ENCODE results near the gene GABRP. TPM values are rescaled to one million over a fixed set of nuclear protein-coding genes. Genes with fewer than 3 reads are reported as not detected.

Gene GABRP
- total and polyA plus RNA-seq, 5 donors = 0.11 TPM; not detected in 4

GRCh38 chr5:170769898-170770416 lies 13.6 kb upstream of the GABRP start:
- Histone ChIP-seq H3K4me1 (ENCODE audit: control insufficient read depth, insufficient read depth, low read length) (no peaks in the 10 kb centered on the region), H3K9me3 (ENCODE audit: control insufficient read depth, low read length) (no peaks in the 10 kb centered on the region), H3K4me3 (ENCODE audit: low read length) (no peak overlapping the region), H3K27ac (ENCODE audit: low read length) (no peak overlapping the region), H3K27me3 (ENCODE audit: control insufficient read depth, insufficient read depth) (no peaks in the 10 kb centered on the region)
- WGBS = 89% methylated on average over 5 of the region's 5 CpGs
- no peak for ATAC-seq
- intact Hi-C loops (cut with DNase I) = no loop called here
- no peak for DNase-seq

GRCh38 chr5:170771496-170771895 lies 12.0 kb upstream of the GABRP start:
- intact Hi-C loops (cut with DNase I) = no loop called here
- Histone ChIP-seq H3K9me3 (ENCODE audit: control insufficient read depth, low read length) (no peaks in the 10 kb centered on the region), H3K27ac (ENCODE audit: low read length) (no peak overlapping the region), H3K4me1 (ENCODE audit: control insufficient read depth, insufficient read depth, low read length) (no peaks in the 10 kb centered on the region), H3K4me3 (ENCODE audit: low read length) (no peak overlapping the region), H3K27me3 (ENCODE audit: control insufficient read depth, insufficient read depth) (no peaks in the 10 kb centered on the region)
- no peak for ATAC-seq
- no peak for DNase-seq
- WGBS = 91% methylated on average over 15 of the region's 15 CpGs

- Histone ChIP-seq H3K4me3 (ENCODE audit: low read length) (no peak overlapping the region), H3K27me3 (ENCODE audit: control insufficient read depth, insufficient read depth) (no peaks in the 10 kb centered on the region), H3K9me3 (ENCODE audit: control insufficient read depth, low read length) (no peaks in the 10 kb centered on the region), H3K4me1 (ENCODE audit: control insufficient read depth, insufficient read depth, low read length) (no peaks in the 10 kb centered on the region), H3K27ac (ENCODE audit: low read length) (no peak overlapping the region)
- peak in 1 of 2 donors; percentile 26 for ATAC-seq
- intact Hi-C loops (cut with DNase I) = no loop called here
- DNase-seq = no peak
- 89% methylated on average over 12 of the region's 12 CpGs for WGBS
Measured at GRCh38 chr5:170773024-170773985, 10.2 kb upstream of the GABRP start.

- WGBS = 91% methylated on average over 5 of the region's 5 CpGs
- H3K27ac ChIP-seq (ENCODE audit: low read length) = no peak overlapping the region
- intact Hi-C loops (cut with DNase I) = no loop called here
- ATAC-seq = no peak
- no peak for DNase-seq
- H3K4me3 ChIP-seq (ENCODE audit: low read length) = no peak overlapping the region
- H3K4me1 ChIP-seq (ENCODE audit: control insufficient read depth, insufficient read depth, low read length) = no peaks in the 10 kb centered on the region
- H3K27me3 ChIP-seq (ENCODE audit: control insufficient read depth, insufficient read depth) = no peaks in the 10 kb centered on the region
- no peaks in the 10 kb centered on the region for H3K9me3 ChIP-seq (ENCODE audit: control insufficient read depth, low read length)
Measured at GRCh38 chr5:170774831-170775230, 8.7 kb upstream of the GABRP start.

- no peaks in the 10 kb centered on the region for H3K9me3 ChIP-seq (ENCODE audit: control insufficient read depth, low read length)
- intact Hi-C loops (cut with DNase I) = no loop called here
- H3K27ac ChIP-seq (ENCODE audit: low read length) = no peak overlapping the region
- H3K4me1 ChIP-seq (ENCODE audit: control insufficient read depth, insufficient read depth, low read length) = peaks cover 7% of the 10 kb centered on the region
- no peaks in the 10 kb centered on the region for H3K27me3 ChIP-seq (ENCODE audit: control insufficient read depth, insufficient read depth)
- DNase-seq (no peak), ATAC-seq (no peak)
- 91% methylated on average over 1 of the region's 1 CpG for WGBS
- H3K4me3 ChIP-seq (ENCODE audit: low read length) = no peak overlapping the region
Measured at GRCh38 chr5:170781946-170782345, 1.6 kb upstream of the GABRP start.

- ATAC-seq (peak; percentile 44 to 45), DNase-seq (no peak)
- 62% methylated on average over 6 of the region's 6 CpGs for WGBS
- Histone ChIP-seq H3K4me1 (ENCODE audit: control insufficient read depth, insufficient read depth, low read length) (peaks cover 7% of the 10 kb centered on the region), H3K27me3 (ENCODE audit: control insufficient read depth, insufficient read depth) (no peaks in the 10 kb centered on the region), H3K4me3 (ENCODE audit: low read length) (no peak overlapping the region), H3K27ac (ENCODE audit: low read length) (peak overlapping the region; percentile 33), H3K9me3 (ENCODE audit: control insufficient read depth, low read length) (no peaks in the 10 kb centered on the region)
- intact Hi-C loops (cut with DNase I) = no loop called here
Measured at GRCh38 chr5:170782438-170782837, 1.1 kb upstream of the GABRP start.

GRCh38 chr5:170785416-170785815 lies 1.9 kb downstream of the GABRP start:
- intact Hi-C loops (cut with DNase I) = no loop called here
- Histone ChIP-seq H3K9me3 (ENCODE audit: control insufficient read depth, low read length) (no peaks in the 10 kb centered on the region), H3K4me1 (ENCODE audit: control insufficient read depth, insufficient read depth, low read length) (peaks cover 7% of the 10 kb centered on the region), H3K27ac (ENCODE audit: low read length) (no peak overlapping the region), H3K27me3 (ENCODE audit: control insufficient read depth, insufficient read depth) (no peaks in the 10 kb centered on the region), H3K4me3 (ENCODE audit: low read length) (no peak overlapping the region)
- no peak for ATAC-seq
- DNase-seq = no peak
- 66% methylated on average over 3 of the region's 3 CpGs for WGBS

- Histone ChIP-seq H3K27me3 (ENCODE audit: control insufficient read depth, insufficient read depth) (no peaks in the 10 kb centered on the region), H3K4me1 (ENCODE audit: control insufficient read depth, insufficient read depth, low read length) (peaks cover 7% of the 10 kb centered on the region), H3K27ac (ENCODE audit: low read length) (no peak overlapping the region), H3K4me3 (ENCODE audit: low read length) (no peak overlapping the region), H3K9me3 (ENCODE audit: control insufficient read depth, low read length) (no peaks in the 10 kb centered on the region)
- ATAC-seq (no peak), DNase-seq (no peak)
- intact Hi-C loops (cut with DNase I) = no loop called here
- 81% methylated on average over 5 of the region's 5 CpGs for WGBS
Measured at GRCh38 chr5:170787216-170787615, 3.7 kb downstream of the GABRP start.

GRCh38 chr5:170788626-170789304 lies 5.2 kb downstream of the GABRP start:
- peaks cover 4% of the 10 kb centered on the region for H3K4me1 ChIP-seq (ENCODE audit: control insufficient read depth, insufficient read depth, low read length)

GRCh38 chr5:170791325-170791954 lies 7.9 kb downstream of the GABRP start:
- ATAC-seq = peak; percentile 68 to 71
- intact Hi-C loops (cut with DNase I) = loop anchor here (1.0 to 5.0 kb wide), 5 partner anchors 46 to 154 kb away; no protein-coding TSS in a partner anchor

More at GRCh38 chr5:170788626-170789304, 5.2 kb downstream of the GABRP start:
- ATAC-seq (no peak), DNase-seq (no peak)
- WGBS = 58% methylated on average over 11 of the region's 11 CpGs
- peak overlapping the region; percentile 78 for H3K27ac ChIP-seq (ENCODE audit: low read length)
- no peak overlapping the region for H3K4me3 ChIP-seq (ENCODE audit: low read length)
- intact Hi-C loops (cut with DNase I) = no loop called here
- no peaks in the 10 kb centered on the region for H3K27me3 ChIP-seq (ENCODE audit: control insufficient read depth, insufficient read depth)
- H3K9me3 ChIP-seq (ENCODE audit: control insufficient read depth, low read length) = no peaks in the 10 kb centered on the region

More at GRCh38 chr5:170791325-170791954, 7.9 kb downstream of the GABRP start:
- Histone ChIP-seq H3K9me3 (ENCODE audit: control insufficient read depth, low read length) (no peaks in the 10 kb centered on the region), H3K4me1 (ENCODE audit: control insufficient read depth, insufficient read depth, low read length) (no peaks in the 10 kb centered on the region), H3K27ac (ENCODE audit: low read length) (no peak overlapping the region), H3K27me3 (ENCODE audit: control insufficient read depth, insufficient read depth) (no peaks in the 10 kb centered on the region), H3K4me3 (ENCODE audit: low read length) (no peak overlapping the region)
- 40% methylated on average over 7 of the region's 7 CpGs for WGBS
- peak; percentile 59 to 83 (median 80) for DNase-seq

Data from right cardiac atrium (tissue), 5 donors.